Stimulated activated CD4-positive, alpha-beta T cell treated with anti-CD3 and anti-CD28 coated beads, Interleukin-1b, Interleukin-23, amount 100 ng/mL, for 1 hour (primary cell): ENCODE data around the gene AFF4.
"Not testable (repeated sequence)": the region's sequence is repeated elsewhere in the genome, so short reads cannot be mapped to it uniquely, and the experiment has no call there.

Source experiments
- DNase-seq, 2 donors: peaks; one replicate each; pipeline ENCODE4 v3.0.0-alpha.2; 2020; ENCODE audit warnings: low read depth in 2 of 2

AFF4 gene

GRCh38 chr5:132956166-132956799 is 7.2 kb downstream of the AFF4 start:
- not testable (repeated sequence) for DNase-seq

- DNase-seq, result no peak
Measured at GRCh38 chr5:132953710-132954109, 9.7 kb downstream of the AFF4 start.

GRCh38 chr5:132952829-132953228 is 10.6 kb downstream of the AFF4 start:
- DNase-seq, result no peak

- no peak for DNase-seq
Measured at GRCh38 chr5:132951897-132952296, 11.5 kb downstream of the AFF4 start.

GRCh38 chr5:132949136-132949535 is 14.3 kb downstream of the AFF4 start:
- no peak for DNase-seq

- no peak for DNase-seq
Measured at GRCh38 chr5:132947671-132948070, 15.8 kb downstream of the AFF4 start.

- DNase-seq, result not testable (repeated sequence)
Measured at GRCh38 chr5:132945315-132945714, 18.1 kb downstream of the AFF4 start.

GRCh38 chr5:132943362-132944022 is 19.9 kb downstream of the AFF4 start:
- no peak for DNase-seq

GRCh38 chr5:132941331-132941730 is 22.1 kb downstream of the AFF4 start:
- DNase-seq, result no peak

GRCh38 chr5:132928062-132928407 is 35.4 kb downstream of the AFF4 start:
- DNase-seq, result no peak

- no peak for DNase-seq
Measured at GRCh38 chr5:132927355-132928061, 35.9 kb downstream of the AFF4 start.

- no peak for DNase-seq
Measured at GRCh38 chr5:132926437-132926836, 37.0 kb downstream of the AFF4 start.

- no peak for DNase-seq
Measured at GRCh38 chr5:132916086-132916485, 47.3 kb downstream of the AFF4 start.

- no peak for DNase-seq
Measured at GRCh38 chr5:132915681-132916080, 47.8 kb downstream of the AFF4 start.

- DNase-seq, result no peak
Measured at GRCh38 chr5:132909702-132910101, 53.7 kb downstream of the AFF4 start.

- DNase-seq, result no peak
Measured at GRCh38 chr5:132907161-132907560, 56.3 kb downstream of the AFF4 start.

- DNase-seq, result no peak
Measured at GRCh38 chr5:132905938-132906337, 57.5 kb downstream of the AFF4 start.

- DNase-seq, result no peak
Measured at GRCh38 chr5:132901730-132902129, 61.7 kb downstream of the AFF4 start.

- DNase-seq, result no peak
Measured at GRCh38 chr5:132901036-132901435, 62.4 kb downstream of the AFF4 start.

- no peak for DNase-seq
Measured at GRCh38 chr5:132898094-132898493, 65.3 kb downstream of the AFF4 start.

- DNase-seq, result no peak
Measured at GRCh38 chr5:132896685-132897084, 66.7 kb downstream of the AFF4 start.

- no peak for DNase-seq
Measured at GRCh38 chr5:132895719-132896305, 67.6 kb downstream of the AFF4 start.

- no peak for DNase-seq
Measured at GRCh38 chr5:132890817-132891216, 72.6 kb downstream of the AFF4 start.
